Neural cell (in vitro differentiated cells): ENCODE measurements around the gene SYT7. TPM values are rescaled to one million over a fixed set of nuclear protein-coding genes. Genes with fewer than 3 reads are reported as not detected.

Experiments
- H2AFZ ChIP-seq: fragments of 200-600, 300-800 bp; sonication (generic), shearing (Covaris generic); 2 replicates; pipeline ENCODE4 v1.6.0; 2014; ENCODE audit warnings: low read depth, mild to moderate bottlenecking, antibody characterized with exemption, low read length, moderate library complexity
- H3F3A ChIP-seq: fragments of 200-600 bp; shearing (Covaris generic); 2 replicates; pipeline ENCODE4 v1.6.1; 2016; ENCODE audit warnings: mild to moderate bottlenecking, moderate library complexity, mixed read lengths, antibody characterized with exemption, low read length; ENCODE audit not compliant: insufficient read depth, poor library complexity, severe bottlenecking
- H3K27ac ChIP-seq: fragments of 200-600, 300-800 bp; sonication (generic), shearing (Covaris generic); 2 replicates; pipeline ENCODE4 v1.5.1; 2014; ENCODE audit warnings: mild to moderate bottlenecking, low read length, moderate library complexity
- H3K27me3 ChIP-seq: fragments of 300-800, 200-600 bp; sonication (generic), shearing (Covaris generic); 2 replicates; pipeline ENCODE4 v1.6.0; 2014; ENCODE audit warnings: mild to moderate bottlenecking, low read depth, low read length, moderate library complexity; ENCODE audit not compliant: insufficient read depth
- H3K36me3 ChIP-seq: fragments of 300-800, 200-600 bp; sonication (generic), shearing (Covaris generic); 2 replicates; pipeline ENCODE4 v1.5.1; 2014; ENCODE audit warnings: mild to moderate bottlenecking, antibody characterized with exemption, low read length, moderate library complexity; ENCODE audit not compliant: insufficient read depth
- H3K4me2 ChIP-seq: fragments of 300-800, 200-600 bp; sonication (generic), shearing (Covaris generic); 2 replicates; pipeline ENCODE4 v1.6.0; 2014; ENCODE audit warnings: mild to moderate bottlenecking, low read length
- H3K4me3 ChIP-seq: fragments of 300-800, 200-600 bp; sonication (generic), shearing (Covaris generic); 2 replicates; pipeline ENCODE4 v1.5.1; 2014; ENCODE audit warnings: mild to moderate bottlenecking, low read length, moderate library complexity
- H3K79me2 ChIP-seq: fragments of 200-600 bp; shearing (Covaris generic); replicated peaks from 2 replicates; pipeline ENCODE4 v1.6.0; 2014; ENCODE audit warnings: mild to moderate bottlenecking, low read length, moderate library complexity; ENCODE audit not compliant: insufficient read depth
- H3K9ac ChIP-seq: fragments of 300-800, 200-600 bp; sonication (generic), shearing (Covaris generic); 2 replicates; pipeline ENCODE4 v1.6.1; 2016; ENCODE audit warnings: mild to moderate bottlenecking, low read length, mixed read lengths
- H3K9me2 ChIP-seq: fragments of 200-600 bp; shearing (Covaris generic); 2 replicates; pipeline ENCODE4 v1.6.1; 2016; ENCODE audit warnings: mild to moderate bottlenecking, low read length, mixed read lengths; ENCODE audit not compliant: insufficient read depth
- H3K9me3 ChIP-seq: fragments of 200-600, 300-800 bp; sonication (generic), shearing (Covaris generic); 2 replicates; pipeline ENCODE4 v1.6.1; 2016; ENCODE audit warnings: mild to moderate bottlenecking, mixed run types, low read length, moderate library complexity, mixed read lengths
- H4K20me1 ChIP-seq: fragments of 200-600 bp; shearing (Covaris generic); 2 replicates; pipeline ENCODE4 v1.6.1; 2016; ENCODE audit warnings: mild to moderate bottlenecking, mixed run types; ENCODE audit not compliant: insufficient read depth
- CTCF ChIP-seq: fragments of 450-650 bp; IDR thresholded peaks from 2 replicates; pipeline ENCODE4 v1.5.1; 2014; ENCODE audit warnings: antibody characterized with exemption, mild to moderate bottlenecking, moderate library complexity; ENCODE audit not compliant: poor library complexity, severe bottlenecking
- EP300 ChIP-seq: fragments of 450-650 bp; conservative IDR thresholded peaks from 2 replicates; pipeline ENCODE4 v1.6.1; 2014; ENCODE audit warnings: antibody characterized with exemption, mild to moderate bottlenecking, moderate library complexity; ENCODE audit not compliant: poor library complexity, severe bottlenecking
- EZH2 ChIP-seq: fragments of 200-600, 300-800 bp; shearing (Covaris generic), sonication (generic); IDR thresholded peaks from 2 replicates; pipeline ENCODE4 v1.6.1; 2014; ENCODE audit warnings: antibody characterized with exemption, low read length, borderline replicate concordance, mild to moderate bottlenecking; ENCODE audit not compliant: insufficient read depth, poor library complexity, severe bottlenecking
- POLR2AphosphoS5 ChIP-seq: IDR thresholded peaks from 2 replicates; pipeline ENCODE4 v1.6.1; 2012
- polyA plus RNA-seq: library from polyadenylated mRNA; depleted of rRNA; stranded (reverse); fragments of >200 nt; gene quantifications from 2 replicates; pipeline ENCODE4 v1.2.3, GENCODE V29; 2014
- TF ChIP-seq, protein P1 (sequence below): IDR thresholded peaks from 2 replicates; pipeline ENCODE4 v1.6.1; 2012; ENCODE audit warnings: borderline replicate concordance

SYT7 gene
- polyA plus RNA-seq, 1 donor from 2014 or later: 14.0 TPM

GRCh38 chr11:61499816-61500491, 80.9 kb downstream of the SYT7 start:
- peak overlapping the region; percentile 76 for H3K27ac ChIP-seq
- H3K36me3 ChIP-seq: no peaks in the 10 kb centered on the region
- TF ChIP-seq, protein P1, sequence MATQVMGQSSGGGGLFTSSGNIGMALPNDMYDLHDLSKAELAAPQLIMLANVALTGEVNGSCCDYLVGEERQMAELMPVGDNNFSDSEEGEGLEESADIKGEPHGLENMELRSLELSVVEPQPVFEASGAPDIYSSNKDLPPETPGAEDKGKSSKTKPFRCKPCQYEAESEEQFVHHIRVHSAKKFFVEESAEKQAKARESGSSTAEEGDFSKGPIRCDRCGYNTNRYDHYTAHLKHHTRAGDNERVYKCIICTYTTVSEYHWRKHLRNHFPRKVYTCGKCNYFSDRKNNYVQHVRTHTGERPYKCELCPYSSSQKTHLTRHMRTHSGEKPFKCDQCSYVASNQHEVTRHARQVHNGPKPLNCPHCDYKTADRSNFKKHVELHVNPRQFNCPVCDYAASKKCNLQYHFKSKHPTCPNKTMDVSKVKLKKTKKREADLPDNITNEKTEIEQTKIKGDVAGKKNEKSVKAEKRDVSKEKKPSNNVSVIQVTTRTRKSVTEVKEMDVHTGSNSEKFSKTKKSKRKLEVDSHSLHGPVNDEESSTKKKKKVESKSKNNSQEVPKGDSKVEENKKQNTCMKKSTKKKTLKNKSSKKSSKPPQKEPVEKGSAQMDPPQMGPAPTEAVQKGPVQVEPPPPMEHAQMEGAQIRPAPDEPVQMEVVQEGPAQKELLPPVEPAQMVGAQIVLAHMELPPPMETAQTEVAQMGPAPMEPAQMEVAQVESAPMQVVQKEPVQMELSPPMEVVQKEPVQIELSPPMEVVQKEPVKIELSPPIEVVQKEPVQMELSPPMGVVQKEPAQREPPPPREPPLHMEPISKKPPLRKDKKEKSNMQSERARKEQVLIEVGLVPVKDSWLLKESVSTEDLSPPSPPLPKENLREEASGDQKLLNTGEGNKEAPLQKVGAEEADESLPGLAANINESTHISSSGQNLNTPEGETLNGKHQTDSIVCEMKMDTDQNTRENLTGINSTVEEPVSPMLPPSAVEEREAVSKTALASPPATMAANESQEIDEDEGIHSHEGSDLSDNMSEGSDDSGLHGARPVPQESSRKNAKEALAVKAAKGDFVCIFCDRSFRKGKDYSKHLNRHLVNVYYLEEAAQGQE: peak; percentile 92
- TF ChIP-seq EP300: peak; percentile 35
- no peak for TF ChIP-seq EZH2
- TF ChIP-seq POLR2AphosphoS5: peak; percentile 35
- no peaks in the 10 kb centered on the region for H4K20me1 ChIP-seq
- H3F3A ChIP-seq: no peaks in the 10 kb centered on the region
- H3K79me2 ChIP-seq: no peaks in the 10 kb centered on the region
- no peak overlapping the region for H2AFZ ChIP-seq
- peak overlapping the region; percentile 7 for H3K4me2 ChIP-seq
- no peaks in the 10 kb centered on the region for H3K9me2 ChIP-seq
- H3K9me3 ChIP-seq: no peaks in the 10 kb centered on the region
- no peaks in the 10 kb centered on the region for H3K27me3 ChIP-seq
- peak overlapping the region; percentile 22 for H3K4me3 ChIP-seq
- peak overlapping the region; percentile 27 for H3K9ac ChIP-seq

GRCh38 chr11:61498767-61499341, 82.0 kb downstream of the SYT7 start:
- H3K79me2 ChIP-seq: no peaks in the 10 kb centered on the region
- H2AFZ ChIP-seq: no peak overlapping the region
- no peak overlapping the region for H3K27ac ChIP-seq
- H4K20me1 ChIP-seq: no peaks in the 10 kb centered on the region
- no peaks in the 10 kb centered on the region for H3K9me3 ChIP-seq
- no peaks in the 10 kb centered on the region for H3F3A ChIP-seq
- no peaks in the 10 kb centered on the region for H3K9me2 ChIP-seq
- H3K4me3 ChIP-seq: no peak overlapping the region
- peak overlapping the region; percentile 3 for H3K9ac ChIP-seq
- H3K36me3 ChIP-seq: no peaks in the 10 kb centered on the region
- H3K4me2 ChIP-seq: no peak overlapping the region
- no peak for TF ChIP-seq POLR2AphosphoS5
- no peak for TF ChIP-seq CTCF
- TF ChIP-seq, protein P1: no peak
- no peak for TF ChIP-seq EZH2
- H3K27me3 ChIP-seq: no peaks in the 10 kb centered on the region
